PC-3 (cell line): Measurements from ENCODE around the gene ASCL5.

ENCODE experiments used
- EZH2 ChIP-seq: fragments of 300-600 bp; sonication (generic); IDR thresholded peaks from one replicate; pipeline ENCODE4 v1.6.1; 2017; ENCODE audit warnings: antibody characterized with exemption, mild to moderate bottlenecking, low read length; ENCODE audit not compliant: unreplicated experiment
- EZH2phosphoT487 ChIP-seq: fragments of 300-600 bp; sonication (generic); IDR thresholded peaks from 2 replicates; pipeline ENCODE4 v1.6.1; 2018; ENCODE audit warnings: mild to moderate bottlenecking, antibody characterized with exemption, low read length, borderline replicate concordance
- TF ChIP-seq, protein P1 (sequence below): fragments of 300-600 bp; sonication (generic); conservative IDR thresholded peaks from 2 replicates; pipeline ENCODE4 v1.5.1; 2017; ENCODE audit warnings: antibody characterized with exemption, low read depth, mild to moderate bottlenecking, low read length

DNA sequence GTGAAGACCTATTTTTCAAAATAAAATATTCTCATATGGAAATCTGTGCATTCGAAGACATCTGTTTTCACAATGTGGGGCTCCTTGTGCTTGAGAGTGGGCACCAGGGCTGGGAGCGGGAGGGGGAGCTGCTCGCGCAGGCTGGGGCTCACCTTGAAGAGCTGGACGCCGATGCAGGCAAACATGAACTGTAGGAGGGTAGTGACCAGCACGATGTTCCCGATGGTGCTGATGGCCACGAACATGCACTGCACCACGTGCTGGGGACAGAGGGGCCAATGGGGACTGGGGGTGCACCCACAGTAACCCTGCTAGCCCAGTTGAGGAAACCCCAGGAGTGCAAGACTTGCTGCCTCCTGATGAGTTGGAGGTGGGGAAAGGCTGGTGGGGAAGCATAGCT lies 61.3 kb downstream of the ASCL5 start:
- TF ChIP-seq, protein P1, sequence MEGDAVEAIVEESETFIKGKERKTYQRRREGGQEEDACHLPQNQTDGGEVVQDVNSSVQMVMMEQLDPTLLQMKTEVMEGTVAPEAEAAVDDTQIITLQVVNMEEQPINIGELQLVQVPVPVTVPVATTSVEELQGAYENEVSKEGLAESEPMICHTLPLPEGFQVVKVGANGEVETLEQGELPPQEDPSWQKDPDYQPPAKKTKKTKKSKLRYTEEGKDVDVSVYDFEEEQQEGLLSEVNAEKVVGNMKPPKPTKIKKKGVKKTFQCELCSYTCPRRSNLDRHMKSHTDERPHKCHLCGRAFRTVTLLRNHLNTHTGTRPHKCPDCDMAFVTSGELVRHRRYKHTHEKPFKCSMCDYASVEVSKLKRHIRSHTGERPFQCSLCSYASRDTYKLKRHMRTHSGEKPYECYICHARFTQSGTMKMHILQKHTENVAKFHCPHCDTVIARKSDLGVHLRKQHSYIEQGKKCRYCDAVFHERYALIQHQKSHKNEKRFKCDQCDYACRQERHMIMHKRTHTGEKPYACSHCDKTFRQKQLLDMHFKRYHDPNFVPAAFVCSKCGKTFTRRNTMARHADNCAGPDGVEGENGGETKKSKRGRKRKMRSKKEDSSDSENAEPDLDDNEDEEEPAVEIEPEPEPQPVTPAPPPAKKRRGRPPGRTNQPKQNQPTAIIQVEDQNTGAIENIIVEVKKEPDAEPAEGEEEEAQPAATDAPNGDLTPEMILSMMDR = no peak
- TF ChIP-seq EZH2phosphoT487 (no peak), EZH2 (no peak)
